ENCODE data around the gene RGS6.
A peak's percentile ranks its signal among the peaks of the same experiment; 100 is the strongest.

The RGS6 gene

DNA sequence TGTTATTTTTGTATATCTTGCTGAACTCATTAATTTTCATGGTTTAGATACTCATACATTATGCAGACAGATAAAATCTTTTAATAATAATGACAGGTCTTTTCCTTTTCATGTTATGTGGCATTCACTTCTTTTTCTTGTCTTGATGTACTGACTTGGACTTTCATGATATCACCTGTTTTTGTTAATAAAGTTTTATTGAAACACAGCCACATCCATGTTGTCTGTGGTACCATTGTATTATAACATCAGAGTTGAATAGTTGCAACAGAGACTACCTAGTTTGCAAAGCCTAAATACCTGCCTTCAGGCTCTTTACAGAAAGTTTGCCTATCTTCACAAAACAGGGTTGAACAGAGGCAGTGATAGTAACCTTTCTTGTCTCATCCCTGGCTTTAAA lies 85.1 kb downstream of the RGS6 start:
- DNase-seq = no peak

DNA sequence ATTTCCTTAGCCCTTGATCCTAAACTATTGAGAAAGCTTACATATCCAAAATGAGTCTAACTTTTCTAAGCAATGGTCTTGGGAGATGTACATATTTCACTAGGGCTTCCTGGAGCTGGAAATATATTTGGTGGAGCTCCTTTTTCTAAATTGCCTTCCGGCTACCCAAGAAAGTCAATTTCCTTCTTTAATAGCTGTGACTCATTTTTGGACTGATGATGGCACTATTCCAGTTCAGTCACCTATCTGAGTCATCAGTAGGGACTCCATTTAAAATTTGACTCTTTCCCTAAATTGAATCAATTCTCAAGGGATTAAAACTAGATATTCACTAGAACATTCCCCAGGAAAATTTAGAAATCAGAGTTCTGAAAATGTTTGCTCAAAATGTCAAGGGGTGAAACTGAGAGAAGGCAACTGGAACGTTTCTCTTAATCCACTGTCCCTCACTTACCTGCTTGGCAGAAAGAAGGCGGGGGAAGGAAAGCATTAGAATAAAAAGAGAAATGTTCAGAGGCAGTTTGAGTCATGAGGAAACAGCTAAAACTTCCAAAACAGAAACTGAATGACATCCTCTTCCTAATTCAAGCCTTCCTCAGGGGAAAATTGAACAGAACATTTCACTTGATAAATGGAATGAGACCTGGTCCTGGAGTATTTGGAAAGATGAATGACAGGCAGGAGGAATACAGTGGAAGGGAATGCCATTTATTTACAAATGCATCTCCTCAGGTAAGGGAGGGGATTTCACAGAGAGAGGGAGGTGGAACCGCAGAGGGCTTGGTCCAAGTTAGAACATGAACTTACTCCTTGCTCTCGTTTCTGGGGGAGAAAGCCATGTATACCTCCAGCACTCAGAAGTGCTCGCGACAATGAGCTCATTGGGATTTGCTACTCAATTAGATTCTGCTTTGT lies 91.2 kb downstream of the RGS6 start:
- DNase-seq = no peak

DNA sequence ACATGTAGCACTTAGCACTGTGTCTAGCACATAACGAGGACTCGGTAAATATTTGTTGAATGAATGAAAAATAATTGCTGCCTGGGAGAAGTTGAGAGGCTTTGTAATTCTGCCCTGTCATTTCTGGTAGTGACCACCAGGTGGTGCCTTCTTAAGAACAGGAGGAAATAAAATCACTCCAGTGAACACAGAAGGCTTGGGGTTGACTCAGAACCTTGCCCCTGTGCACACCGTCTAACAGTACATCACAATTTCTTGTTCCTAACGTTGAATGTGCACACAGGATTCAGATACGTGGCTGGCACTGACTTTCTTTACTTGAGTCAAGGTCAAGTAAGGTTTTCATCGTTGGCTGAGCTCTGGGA lies 91.8 kb downstream of the RGS6 start:
- peak; percentile 16 for DNase-seq

DNA sequence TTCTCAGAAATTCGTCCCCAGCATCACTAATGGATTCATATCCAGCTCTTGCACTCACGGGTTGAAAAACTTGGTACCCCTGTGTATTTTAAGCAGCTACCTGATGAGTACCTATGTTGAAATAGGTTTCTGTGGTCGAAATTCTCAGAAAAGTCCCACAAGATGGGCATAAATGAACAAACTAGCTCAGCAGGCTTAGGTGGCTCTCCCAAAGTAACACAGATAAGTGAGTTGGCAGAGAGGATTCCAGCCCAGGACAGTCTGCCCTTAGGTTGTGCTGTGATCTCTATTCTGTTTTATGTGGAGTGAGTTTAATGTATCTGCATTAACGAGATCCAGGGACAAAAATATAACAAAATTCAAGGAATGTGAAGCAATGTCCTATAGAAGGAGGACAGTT lies 92.3 kb downstream of the RGS6 start:
- no peak for DNase-seq

- DNase-seq = no peak
Measured at GRCh38 chr14:72026536-72026935, 94.3 kb downstream of the RGS6 start.

- DNase-seq = no peak
Measured at GRCh38 chr14:72027061-72027460, 94.8 kb downstream of the RGS6 start.

- DNase-seq = no peak
Measured at GRCh38 chr14:72033365-72033764, 101.1 kb downstream of the RGS6 start.

GRCh38 chr14:72040528-72040927 lies 108.3 kb downstream of the RGS6 start:
- DNase-seq = no peak

GRCh38 chr14:72045271-72045670 lies 113.0 kb downstream of the RGS6 start:
- DNase-seq = no peak

GRCh38 chr14:72045885-72046284 lies 113.7 kb downstream of the RGS6 start:
- DNase-seq = no peak

DNA sequence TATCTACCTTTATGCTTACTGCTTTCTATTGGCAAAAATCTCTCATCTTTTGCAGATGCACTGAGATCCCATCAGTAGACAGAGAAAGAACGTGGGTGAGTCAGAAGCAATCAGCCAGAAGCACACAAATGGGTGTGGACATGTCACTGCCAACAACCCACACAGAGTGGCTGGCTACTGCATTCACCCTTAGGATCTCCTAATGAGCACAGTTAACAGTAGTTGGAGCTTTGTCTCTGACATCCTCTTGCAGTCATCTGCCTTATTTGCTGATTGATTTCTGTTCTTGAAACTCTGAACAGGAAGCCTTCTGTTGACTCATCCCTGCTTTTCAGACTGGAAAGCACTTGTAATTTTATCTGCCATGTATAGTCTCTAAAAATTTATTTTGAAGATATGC lies 117.2 kb downstream of the RGS6 start:
- no peak for DNase-seq

- no peak for DNase-seq
Measured at GRCh38 chr14:72052356-72052755, 120.1 kb downstream of the RGS6 start.

DNA sequence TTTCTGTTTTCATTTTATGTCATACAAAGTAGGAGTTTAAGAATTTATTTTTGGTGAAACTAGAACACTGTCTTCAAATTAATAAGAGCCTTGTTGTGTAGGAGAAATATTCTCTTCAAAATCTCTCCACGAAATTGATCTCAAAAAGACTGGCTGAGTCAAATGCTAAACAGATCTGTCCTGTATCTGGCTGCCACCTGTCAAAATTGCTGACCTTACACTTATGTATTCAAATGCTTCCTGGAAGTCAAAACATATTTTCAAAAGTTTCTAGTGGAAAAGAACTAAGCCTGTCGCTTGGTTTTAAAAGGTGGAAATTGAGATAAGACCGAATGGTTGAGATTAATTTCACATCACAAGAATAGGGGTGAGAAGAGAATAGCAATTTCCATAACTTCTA lies 121.4 kb downstream of the RGS6 start:
- DNase-seq = no peak

GRCh38 chr14:72054911-72055310 lies 122.7 kb downstream of the RGS6 start:
- no peak for DNase-seq

DNA sequence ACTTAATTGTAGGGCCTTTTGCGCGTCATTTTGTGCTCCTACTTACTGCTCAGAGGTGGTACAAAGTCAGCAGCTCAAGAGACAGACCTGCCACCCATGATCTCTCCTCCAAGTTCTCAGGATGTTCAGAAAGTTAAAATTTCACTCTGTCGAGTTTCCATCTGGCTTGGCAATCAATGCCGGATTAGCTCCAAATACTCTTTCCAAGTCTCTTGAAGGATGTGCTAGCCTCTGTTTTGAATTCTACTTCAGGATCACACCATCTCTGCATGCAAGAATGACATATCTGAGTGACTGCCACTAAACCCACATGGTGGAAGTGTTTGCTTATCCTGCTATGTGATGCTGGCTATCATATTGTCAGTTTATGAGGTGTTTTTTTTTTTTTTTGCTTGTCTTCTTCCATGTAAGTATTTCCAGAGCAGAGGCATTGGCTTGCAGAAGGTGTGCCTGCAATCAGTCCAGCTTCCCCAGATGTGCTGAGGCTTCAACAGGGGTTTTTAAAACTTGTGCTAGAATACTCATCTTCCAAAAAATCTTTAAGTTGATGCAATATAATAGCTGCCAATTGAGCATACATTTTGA lies 125.6 kb downstream of the RGS6 start:
- no peak for DNase-seq

GRCh38 chr14:72060460-72060859 lies 128.2 kb downstream of the RGS6 start:
- no peak for DNase-seq

- DNase-seq = no peak
Measured at GRCh38 chr14:72060917-72061316, 128.7 kb downstream of the RGS6 start.

GRCh38 chr14:72061718-72062117 lies 129.5 kb downstream of the RGS6 start:
- no peak for DNase-seq

DNA sequence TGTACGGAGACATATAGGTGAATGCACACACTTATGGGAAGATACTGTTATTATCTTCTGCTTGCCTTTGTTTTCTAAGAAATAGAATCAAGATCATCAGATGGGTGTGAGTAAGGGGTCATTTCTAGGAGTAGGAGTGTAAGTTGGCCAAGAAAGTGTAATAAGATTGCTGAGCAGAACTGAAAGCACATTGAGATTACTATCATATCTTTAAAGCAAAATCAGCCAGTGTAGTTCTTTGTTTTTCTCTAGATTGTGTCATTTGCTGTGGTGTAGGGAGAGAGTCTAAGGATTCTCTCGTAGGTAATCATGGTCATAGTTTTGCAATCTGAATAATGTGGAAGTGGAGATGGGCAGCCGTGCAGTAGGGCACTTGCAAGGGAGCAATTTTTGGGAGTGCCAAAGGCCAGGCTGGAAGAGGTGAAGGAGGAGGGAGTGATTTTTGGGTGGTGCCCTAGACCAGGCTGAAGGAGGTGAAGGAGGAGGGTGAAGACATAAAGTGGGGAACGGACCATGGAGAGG lies 131.6 kb downstream of the RGS6 start:
- no peak for DNase-seq

- DNase-seq = no peak
Measured at GRCh38 chr14:72064501-72064900, 132.3 kb downstream of the RGS6 start.

GRCh38 chr14:72070458-72070857 lies 138.2 kb downstream of the RGS6 start:
- DNase-seq = no peak

DNA sequence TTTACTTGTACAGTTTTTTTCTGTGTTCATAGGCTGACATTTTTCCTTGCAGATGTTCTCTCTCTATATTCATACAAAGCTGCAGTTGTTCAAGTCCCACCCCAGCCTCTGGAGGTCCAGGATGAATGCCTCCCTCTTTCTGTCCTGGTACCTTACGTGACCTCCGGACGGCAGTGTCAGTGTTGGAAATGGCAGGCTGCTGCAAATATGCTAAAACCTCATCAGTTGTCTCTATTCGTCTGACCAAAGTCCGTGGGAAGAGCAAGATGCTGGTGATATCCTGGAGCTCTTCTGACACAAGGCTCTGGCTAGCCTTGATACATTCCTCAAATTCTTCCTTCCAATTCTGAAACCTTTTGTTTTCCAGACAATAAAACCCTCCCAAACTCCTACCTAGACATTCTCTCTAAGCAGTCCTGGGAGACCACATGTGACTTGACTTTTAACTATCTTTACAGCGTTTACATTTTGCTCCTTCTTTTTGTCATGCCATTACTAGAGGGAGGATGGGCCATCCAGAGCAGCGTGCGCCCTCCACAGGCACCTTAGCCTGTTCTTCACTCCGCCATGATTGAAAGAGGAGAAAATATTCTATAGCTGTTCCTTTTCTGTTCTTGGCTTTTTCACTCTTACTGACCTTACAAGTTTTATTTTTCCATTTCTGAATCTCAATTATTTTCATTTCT lies 143.6 kb downstream of the RGS6 start:
- no peak for DNase-seq

GRCh38 chr14:72081137-72081536 lies 148.9 kb downstream of the RGS6 start:
- DNase-seq = no peak

- no peak for DNase-seq
Measured at GRCh38 chr14:72084935-72085334, 152.7 kb downstream of the RGS6 start.

All from activated T-cell treated with anti-CD3 and anti-CD28 coated beads, Interleukin-2, amount 50 U/mL, for 1 hour (primary cell).